ENCODE data around the gene ANKRD24.
"Not testable (repeated sequence)": the region's sequence is repeated elsewhere in the genome, so short reads cannot be mapped to it uniquely, and the experiment has no call there.

The ANKRD24 gene

GRCh38 chr19:4174213-4174894 is 8.1 kb upstream of the ANKRD24 start:
- no peak for DNase-seq

- no peak for DNase-seq
Observed at GRCh38 chr19:4174895-4175668, 7.4 kb upstream of the ANKRD24 start.

- DNase-seq = no peak
Observed at GRCh38 chr19:4175669-4175931, 6.9 kb upstream of the ANKRD24 start.

GRCh38 chr19:4177146-4177545 is 5.3 kb upstream of the ANKRD24 start:
- DNase-seq = no peak

- no peak for DNase-seq
Observed at GRCh38 chr19:4178990-4179389, 3.5 kb upstream of the ANKRD24 start.

GRCh38 chr19:4181053-4181508 is 1.4 kb upstream of the ANKRD24 start:
- no peak for DNase-seq

GRCh38 chr19:4183967-4184717 is 1.7 kb downstream of the ANKRD24 start:
- peak; percentile 82 for DNase-seq

GRCh38 chr19:4184718-4185352 is 2.3 kb downstream of the ANKRD24 start:
- DNase-seq = no peak

- DNase-seq = no peak
Observed at GRCh38 chr19:4185413-4186086, 3.1 kb downstream of the ANKRD24 start.

- peak; percentile 45 for DNase-seq
Observed at GRCh38 chr19:4186087-4186993, 3.9 kb downstream of the ANKRD24 start.

- no peak for DNase-seq
Observed at GRCh38 chr19:4187313-4188122, 5.0 kb downstream of the ANKRD24 start.

- no peak for DNase-seq
Observed at GRCh38 chr19:4189641-4190040, 7.2 kb downstream of the ANKRD24 start.

- not testable (repeated sequence) for DNase-seq
Observed at GRCh38 chr19:4192537-4192936, 10.0 kb downstream of the ANKRD24 start.

- no peak for DNase-seq
Observed at GRCh38 chr19:4194353-4194752, 11.9 kb downstream of the ANKRD24 start.

- DNase-seq = no peak
Observed at GRCh38 chr19:4196009-4196408, 13.5 kb downstream of the ANKRD24 start.

GRCh38 chr19:4196587-4197148 is 14.2 kb downstream of the ANKRD24 start:
- DNase-seq = no peak

GRCh38 chr19:4197228-4197624 is 14.7 kb downstream of the ANKRD24 start:
- no peak for DNase-seq

- DNase-seq = peak; percentile 50
Observed at GRCh38 chr19:4197625-4198466, 15.4 kb downstream of the ANKRD24 start.

GRCh38 chr19:4198467-4199126 is 16.1 kb downstream of the ANKRD24 start:
- DNase-seq = no peak

Data from NCI-H510A (cell line).